ENCODE results near the gene SIGLEC9. TPM values are rescaled to one million over a fixed set of nuclear protein-coding genes. Genes with fewer than 3 reads are reported as not detected.
A peak's percentile ranks its signal among the peaks of the same experiment; 100 is the strongest.

The SIGLEC9 gene
- total and polyA plus RNA-seq, 2 of the 8 experiments (the other 6 are each of a cell fraction or from before 2014, with no cell fraction given), result not detected

DNA sequence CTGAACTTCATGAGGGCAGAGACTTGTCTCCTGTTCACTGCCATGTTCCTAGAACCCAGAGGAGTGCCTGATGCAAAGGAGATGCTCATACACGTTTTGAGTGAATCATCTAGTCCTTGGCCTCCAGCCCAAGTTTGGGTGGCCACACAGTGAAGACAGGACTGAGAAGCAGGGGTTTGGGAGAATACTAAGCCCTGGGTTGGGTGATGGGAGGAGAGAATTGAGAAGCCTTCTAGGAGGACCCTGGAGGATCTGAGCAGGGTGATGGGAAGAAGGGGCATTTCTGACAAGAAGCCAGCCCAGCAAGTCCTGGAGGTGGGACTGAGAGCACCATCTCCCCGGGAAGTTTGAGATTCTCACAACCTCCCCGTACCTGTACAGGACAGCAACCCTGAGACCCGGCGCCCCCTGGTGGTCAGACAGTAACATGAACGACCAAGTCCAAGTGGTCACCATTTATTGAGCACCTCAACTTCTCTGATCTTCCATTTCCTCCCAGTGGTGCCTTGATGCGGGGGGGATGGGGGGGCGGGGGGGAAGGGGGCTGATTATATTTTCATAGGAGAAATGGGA lies 27.5 kb upstream of the SIGLEC9 start (continued):
- TF ChIP-seq, protein P1, sequence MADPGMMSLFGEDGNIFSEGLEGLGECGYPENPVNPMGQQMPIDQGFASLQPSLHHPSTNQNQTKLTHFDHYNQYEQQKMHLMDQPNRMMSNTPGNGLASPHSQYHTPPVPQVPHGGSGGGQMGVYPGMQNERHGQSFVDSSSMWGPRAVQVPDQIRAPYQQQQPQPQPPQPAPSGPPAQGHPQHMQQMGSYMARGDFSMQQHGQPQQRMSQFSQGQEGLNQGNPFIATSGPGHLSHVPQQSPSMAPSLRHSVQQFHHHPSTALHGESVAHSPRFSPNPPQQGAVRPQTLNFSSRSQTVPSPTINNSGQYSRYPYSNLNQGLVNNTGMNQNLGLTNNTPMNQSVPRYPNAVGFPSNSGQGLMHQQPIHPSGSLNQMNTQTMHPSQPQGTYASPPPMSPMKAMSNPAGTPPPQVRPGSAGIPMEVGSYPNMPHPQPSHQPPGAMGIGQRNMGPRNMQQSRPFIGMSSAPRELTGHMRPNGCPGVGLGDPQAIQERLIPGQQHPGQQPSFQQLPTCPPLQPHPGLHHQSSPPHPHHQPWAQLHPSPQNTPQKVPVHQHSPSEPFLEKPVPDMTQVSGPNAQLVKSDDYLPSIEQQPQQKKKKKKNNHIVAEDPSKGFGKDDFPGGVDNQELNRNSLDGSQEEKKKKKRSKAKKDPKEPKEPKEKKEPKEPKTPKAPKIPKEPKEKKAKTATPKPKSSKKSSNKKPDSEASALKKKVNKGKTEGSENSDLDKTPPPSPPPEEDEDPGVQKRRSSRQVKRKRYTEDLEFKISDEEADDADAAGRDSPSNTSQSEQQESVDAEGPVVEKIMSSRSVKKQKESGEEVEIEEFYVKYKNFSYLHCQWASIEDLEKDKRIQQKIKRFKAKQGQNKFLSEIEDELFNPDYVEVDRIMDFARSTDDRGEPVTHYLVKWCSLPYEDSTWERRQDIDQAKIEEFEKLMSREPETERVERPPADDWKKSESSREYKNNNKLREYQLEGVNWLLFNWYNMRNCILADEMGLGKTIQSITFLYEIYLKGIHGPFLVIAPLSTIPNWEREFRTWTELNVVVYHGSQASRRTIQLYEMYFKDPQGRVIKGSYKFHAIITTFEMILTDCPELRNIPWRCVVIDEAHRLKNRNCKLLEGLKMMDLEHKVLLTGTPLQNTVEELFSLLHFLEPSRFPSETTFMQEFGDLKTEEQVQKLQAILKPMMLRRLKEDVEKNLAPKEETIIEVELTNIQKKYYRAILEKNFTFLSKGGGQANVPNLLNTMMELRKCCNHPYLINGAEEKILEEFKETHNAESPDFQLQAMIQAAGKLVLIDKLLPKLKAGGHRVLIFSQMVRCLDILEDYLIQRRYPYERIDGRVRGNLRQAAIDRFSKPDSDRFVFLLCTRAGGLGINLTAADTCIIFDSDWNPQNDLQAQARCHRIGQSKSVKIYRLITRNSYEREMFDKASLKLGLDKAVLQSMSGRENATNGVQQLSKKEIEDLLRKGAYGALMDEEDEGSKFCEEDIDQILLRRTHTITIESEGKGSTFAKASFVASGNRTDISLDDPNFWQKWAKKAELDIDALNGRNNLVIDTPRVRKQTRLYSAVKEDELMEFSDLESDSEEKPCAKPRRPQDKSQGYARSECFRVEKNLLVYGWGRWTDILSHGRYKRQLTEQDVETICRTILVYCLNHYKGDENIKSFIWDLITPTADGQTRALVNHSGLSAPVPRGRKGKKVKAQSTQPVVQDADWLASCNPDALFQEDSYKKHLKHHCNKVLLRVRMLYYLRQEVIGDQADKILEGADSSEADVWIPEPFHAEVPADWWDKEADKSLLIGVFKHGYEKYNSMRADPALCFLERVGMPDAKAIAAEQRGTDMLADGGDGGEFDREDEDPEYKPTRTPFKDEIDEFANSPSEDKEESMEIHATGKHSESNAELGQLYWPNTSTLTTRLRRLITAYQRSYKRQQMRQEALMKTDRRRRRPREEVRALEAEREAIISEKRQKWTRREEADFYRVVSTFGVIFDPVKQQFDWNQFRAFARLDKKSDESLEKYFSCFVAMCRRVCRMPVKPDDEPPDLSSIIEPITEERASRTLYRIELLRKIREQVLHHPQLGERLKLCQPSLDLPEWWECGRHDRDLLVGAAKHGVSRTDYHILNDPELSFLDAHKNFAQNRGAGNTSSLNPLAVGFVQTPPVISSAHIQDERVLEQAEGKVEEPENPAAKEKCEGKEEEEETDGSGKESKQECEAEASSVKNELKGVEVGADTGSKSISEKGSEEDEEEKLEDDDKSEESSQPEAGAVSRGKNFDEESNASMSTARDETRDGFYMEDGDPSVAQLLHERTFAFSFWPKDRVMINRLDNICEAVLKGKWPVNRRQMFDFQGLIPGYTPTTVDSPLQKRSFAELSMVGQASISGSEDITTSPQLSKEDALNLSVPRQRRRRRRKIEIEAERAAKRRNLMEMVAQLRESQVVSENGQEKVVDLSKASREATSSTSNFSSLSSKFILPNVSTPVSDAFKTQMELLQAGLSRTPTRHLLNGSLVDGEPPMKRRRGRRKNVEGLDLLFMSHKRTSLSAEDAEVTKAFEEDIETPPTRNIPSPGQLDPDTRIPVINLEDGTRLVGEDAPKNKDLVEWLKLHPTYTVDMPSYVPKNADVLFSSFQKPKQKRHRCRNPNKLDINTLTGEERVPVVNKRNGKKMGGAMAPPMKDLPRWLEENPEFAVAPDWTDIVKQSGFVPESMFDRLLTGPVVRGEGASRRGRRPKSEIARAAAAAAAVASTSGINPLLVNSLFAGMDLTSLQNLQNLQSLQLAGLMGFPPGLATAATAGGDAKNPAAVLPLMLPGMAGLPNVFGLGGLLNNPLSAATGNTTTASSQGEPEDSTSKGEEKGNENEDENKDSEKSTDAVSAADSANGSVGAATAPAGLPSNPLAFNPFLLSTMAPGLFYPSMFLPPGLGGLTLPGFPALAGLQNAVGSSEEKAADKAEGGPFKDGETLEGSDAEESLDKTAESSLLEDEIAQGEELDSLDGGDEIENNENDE (IDR thresholded peaks at IDR 0.05; ENCODE audit: insufficient replicate concordance, low read length), result no peak
- TF ChIP-seq JUN (IDR thresholded peaks at IDR 0.05; ENCODE audit: low read depth, low read length), result no peak
- TF ChIP-seq POU5F1 (IDR thresholded peaks at IDR 0.05; ENCODE audit: low read depth, low read length), result no peak
- TF ChIP-seq, protein P2, sequence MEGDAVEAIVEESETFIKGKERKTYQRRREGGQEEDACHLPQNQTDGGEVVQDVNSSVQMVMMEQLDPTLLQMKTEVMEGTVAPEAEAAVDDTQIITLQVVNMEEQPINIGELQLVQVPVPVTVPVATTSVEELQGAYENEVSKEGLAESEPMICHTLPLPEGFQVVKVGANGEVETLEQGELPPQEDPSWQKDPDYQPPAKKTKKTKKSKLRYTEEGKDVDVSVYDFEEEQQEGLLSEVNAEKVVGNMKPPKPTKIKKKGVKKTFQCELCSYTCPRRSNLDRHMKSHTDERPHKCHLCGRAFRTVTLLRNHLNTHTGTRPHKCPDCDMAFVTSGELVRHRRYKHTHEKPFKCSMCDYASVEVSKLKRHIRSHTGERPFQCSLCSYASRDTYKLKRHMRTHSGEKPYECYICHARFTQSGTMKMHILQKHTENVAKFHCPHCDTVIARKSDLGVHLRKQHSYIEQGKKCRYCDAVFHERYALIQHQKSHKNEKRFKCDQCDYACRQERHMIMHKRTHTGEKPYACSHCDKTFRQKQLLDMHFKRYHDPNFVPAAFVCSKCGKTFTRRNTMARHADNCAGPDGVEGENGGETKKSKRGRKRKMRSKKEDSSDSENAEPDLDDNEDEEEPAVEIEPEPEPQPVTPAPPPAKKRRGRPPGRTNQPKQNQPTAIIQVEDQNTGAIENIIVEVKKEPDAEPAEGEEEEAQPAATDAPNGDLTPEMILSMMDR (IDR thresholded peaks at IDR 0.05; ENCODE audit: control extremely low read depth in 1 of 3, insufficient read depth in 1 of 3, low read depth in 1 of 3, low read length in 3 of 3), result peak; percentile 69 to 74 (median 70)
- no peak for TF ChIP-seq SAP30 (IDR thresholded peaks at IDR 0.05; ENCODE audit: insufficient read depth, insufficient replicate concordance, low read length)
- TF ChIP-seq EP300 (IDR thresholded peaks at IDR 0.05; ENCODE audit: borderline replicate concordance in 1 of 2, low read depth in 2 of 2, low read length in 2 of 2), result no peak
- no peak for TF ChIP-seq SIX5 (IDR thresholded peaks at IDR 0.05; ENCODE audit: low read depth, low read length)

Data from H1 (cell line).